ENCODE measurements around the gene SMAD2.

Gene SMAD2

DNA sequence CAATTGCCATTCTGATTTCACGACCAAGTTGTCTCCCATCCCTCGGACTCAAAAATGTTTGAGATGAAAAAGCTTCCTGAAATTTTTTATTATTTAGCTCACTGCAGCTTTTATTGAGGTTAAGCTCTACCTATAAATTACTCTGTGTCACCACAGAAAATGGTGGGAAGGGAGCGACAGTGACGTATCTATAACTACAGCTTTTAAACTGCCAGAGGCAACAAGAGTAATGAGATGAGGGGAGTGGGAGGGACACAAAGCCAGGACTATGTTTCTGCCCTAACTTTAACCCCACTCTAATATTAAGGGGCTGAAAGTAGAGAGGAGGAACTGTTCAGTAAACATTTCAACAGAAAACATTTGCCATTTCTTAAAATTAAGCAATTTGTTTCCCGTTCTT is 37.4 kb downstream of the SMAD2 start:
- Histone ChIP-seq H3K79me2 (peaks cover 9% of the 10 kb centered on the region), H3K4me2 (ENCODE audit: low read length) (no peak overlapping the region), H3K27ac (no peak overlapping the region), H2AFZ (no peak overlapping the region), H3K27me3 (ENCODE audit: control insufficient read depth, insufficient read depth, low read length) (no peaks in the 10 kb centered on the region), H3K36me3 (ENCODE audit: control insufficient read depth, insufficient read depth, low read length) (no peaks in the 10 kb centered on the region), H3K4me3 (ENCODE audit: low read depth, low read length) (no peak overlapping the region), H3K9ac (no peak overlapping the region), H3K4me1 (peaks cover 5% of the 10 kb centered on the region), H3K9me3 (ENCODE audit: control insufficient read depth, low read length) (no peaks in the 10 kb centered on the region)
- TF ChIP-seq, protein P1, sequence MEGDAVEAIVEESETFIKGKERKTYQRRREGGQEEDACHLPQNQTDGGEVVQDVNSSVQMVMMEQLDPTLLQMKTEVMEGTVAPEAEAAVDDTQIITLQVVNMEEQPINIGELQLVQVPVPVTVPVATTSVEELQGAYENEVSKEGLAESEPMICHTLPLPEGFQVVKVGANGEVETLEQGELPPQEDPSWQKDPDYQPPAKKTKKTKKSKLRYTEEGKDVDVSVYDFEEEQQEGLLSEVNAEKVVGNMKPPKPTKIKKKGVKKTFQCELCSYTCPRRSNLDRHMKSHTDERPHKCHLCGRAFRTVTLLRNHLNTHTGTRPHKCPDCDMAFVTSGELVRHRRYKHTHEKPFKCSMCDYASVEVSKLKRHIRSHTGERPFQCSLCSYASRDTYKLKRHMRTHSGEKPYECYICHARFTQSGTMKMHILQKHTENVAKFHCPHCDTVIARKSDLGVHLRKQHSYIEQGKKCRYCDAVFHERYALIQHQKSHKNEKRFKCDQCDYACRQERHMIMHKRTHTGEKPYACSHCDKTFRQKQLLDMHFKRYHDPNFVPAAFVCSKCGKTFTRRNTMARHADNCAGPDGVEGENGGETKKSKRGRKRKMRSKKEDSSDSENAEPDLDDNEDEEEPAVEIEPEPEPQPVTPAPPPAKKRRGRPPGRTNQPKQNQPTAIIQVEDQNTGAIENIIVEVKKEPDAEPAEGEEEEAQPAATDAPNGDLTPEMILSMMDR (IDR thresholded peaks at IDR 0.05): no peak

DNA sequence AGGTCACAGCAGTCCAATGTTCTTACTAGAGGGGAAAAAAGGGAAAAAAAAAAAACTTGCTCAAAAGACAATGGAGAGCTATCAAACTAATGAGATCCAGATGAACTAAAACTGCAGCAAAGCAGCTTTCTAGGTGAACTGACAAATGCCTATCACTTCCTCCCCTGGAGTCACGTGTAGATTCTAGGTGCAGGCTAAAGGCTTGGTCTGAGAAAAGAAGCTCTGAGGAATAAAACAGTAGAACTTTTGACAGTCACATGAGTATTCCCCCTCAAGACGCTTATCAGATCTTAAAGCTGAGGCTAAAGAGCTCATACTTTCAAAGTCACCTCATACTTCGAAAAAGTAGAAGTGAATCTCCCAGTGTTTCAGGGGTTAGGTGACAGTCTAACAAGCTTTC is 42.3 kb downstream of the SMAD2 start:
- H3K27me3 ChIP-seq (ENCODE audit: control insufficient read depth, insufficient read depth, low read length): no peaks in the 10 kb centered on the region
- no peaks in the 10 kb centered on the region for H3K4me1 ChIP-seq
- no peak overlapping the region for H2AFZ ChIP-seq
- H3K4me2 ChIP-seq (ENCODE audit: low read length): no peak overlapping the region
- no peak overlapping the region for H3K9ac ChIP-seq
- peaks cover 9% of the 10 kb centered on the region for H3K79me2 ChIP-seq
- no peak overlapping the region for H3K4me3 ChIP-seq (ENCODE audit: low read depth, low read length)
- H3K9me3 ChIP-seq (ENCODE audit: control insufficient read depth, low read length): no peaks in the 10 kb centered on the region
- H3K36me3 ChIP-seq (ENCODE audit: control insufficient read depth, insufficient read depth, low read length): no peaks in the 10 kb centered on the region
- TF ChIP-seq, protein P1 (IDR thresholded peaks at IDR 0.05): no peak
- H3K27ac ChIP-seq: no peak overlapping the region

DNA sequence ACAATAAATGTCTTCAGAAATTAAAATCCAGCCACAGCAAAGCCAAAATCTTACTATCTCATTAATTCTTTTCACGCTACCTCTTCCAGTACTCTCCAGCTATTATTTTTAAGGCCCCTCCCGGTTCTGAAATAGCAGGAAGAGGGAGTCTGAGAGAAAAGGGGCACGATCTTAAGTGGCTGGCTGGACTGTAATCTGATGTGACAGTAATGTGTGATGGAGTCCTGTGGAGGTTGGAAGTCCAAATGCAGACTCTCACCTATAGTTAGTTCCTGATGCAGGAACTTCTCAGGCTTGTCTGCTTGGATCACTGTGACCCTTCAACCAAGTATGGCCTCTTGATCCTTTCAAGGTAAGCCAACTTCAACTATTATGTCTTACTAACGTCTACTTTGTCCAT is 43.2 kb downstream of the SMAD2 start:
- no peak overlapping the region for H3K4me2 ChIP-seq (ENCODE audit: low read length)
- peaks cover 9% of the 10 kb centered on the region for H3K79me2 ChIP-seq
- H3K4me1 ChIP-seq: no peaks in the 10 kb centered on the region
- no peak overlapping the region for H2AFZ ChIP-seq
- TF ChIP-seq, protein P1 (IDR thresholded peaks at IDR 0.05): no peak
- no peak overlapping the region for H3K27ac ChIP-seq
- H3K9me3 ChIP-seq (ENCODE audit: control insufficient read depth, low read length): no peaks in the 10 kb centered on the region
- no peaks in the 10 kb centered on the region for H3K27me3 ChIP-seq (ENCODE audit: control insufficient read depth, insufficient read depth, low read length)
- no peak overlapping the region for H3K9ac ChIP-seq
- H3K4me3 ChIP-seq (ENCODE audit: low read depth, low read length): no peak overlapping the region
- H3K36me3 ChIP-seq (ENCODE audit: control insufficient read depth, insufficient read depth, low read length): no peaks in the 10 kb centered on the region

DNA sequence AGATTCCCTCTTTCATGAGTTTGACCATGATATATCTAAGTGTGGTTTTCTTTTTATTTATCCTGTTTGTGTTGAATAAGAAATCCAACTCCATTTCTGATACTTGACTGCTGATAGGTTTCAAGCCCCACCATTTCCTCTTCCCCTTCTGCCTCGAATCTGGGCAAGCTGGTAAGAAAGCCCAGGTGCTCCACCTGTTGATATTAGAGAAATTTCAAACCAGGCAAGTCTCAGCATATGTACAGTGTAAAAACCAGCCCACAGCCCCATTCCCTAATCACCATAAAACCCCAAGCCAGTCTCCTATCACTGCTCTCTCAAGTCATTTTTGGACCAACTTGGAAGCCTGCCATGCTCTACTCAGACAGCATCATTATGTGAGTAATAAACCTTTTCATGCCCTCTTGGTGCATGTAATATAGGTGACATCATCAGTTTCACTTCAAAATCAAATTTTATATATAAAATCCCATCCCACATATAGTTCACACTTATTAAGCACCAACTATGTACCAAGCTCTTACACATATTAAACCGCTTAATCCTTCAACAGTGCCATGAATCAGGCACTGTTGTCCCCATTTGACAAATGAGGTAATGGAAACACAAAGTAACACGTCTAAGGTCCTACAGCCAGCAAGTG is 46.6 kb downstream of the SMAD2 start:
- Histone ChIP-seq H3K4me1 (no peaks in the 10 kb centered on the region), H3K4me2 (ENCODE audit: low read length) (no peak overlapping the region), H3K36me3 (ENCODE audit: control insufficient read depth, insufficient read depth, low read length) (no peaks in the 10 kb centered on the region), H3K9me3 (ENCODE audit: control insufficient read depth, low read length) (no peaks in the 10 kb centered on the region), H3K27ac (no peak overlapping the region), H3K27me3 (ENCODE audit: control insufficient read depth, insufficient read depth, low read length) (no peaks in the 10 kb centered on the region), H3K4me3 (ENCODE audit: low read depth, low read length) (no peak overlapping the region), H2AFZ (no peak overlapping the region), H3K79me2 (peaks cover 9% of the 10 kb centered on the region), H3K9ac (no peak overlapping the region)
- TF ChIP-seq, protein P1 (IDR thresholded peaks at IDR 0.05): no peak

DNA sequence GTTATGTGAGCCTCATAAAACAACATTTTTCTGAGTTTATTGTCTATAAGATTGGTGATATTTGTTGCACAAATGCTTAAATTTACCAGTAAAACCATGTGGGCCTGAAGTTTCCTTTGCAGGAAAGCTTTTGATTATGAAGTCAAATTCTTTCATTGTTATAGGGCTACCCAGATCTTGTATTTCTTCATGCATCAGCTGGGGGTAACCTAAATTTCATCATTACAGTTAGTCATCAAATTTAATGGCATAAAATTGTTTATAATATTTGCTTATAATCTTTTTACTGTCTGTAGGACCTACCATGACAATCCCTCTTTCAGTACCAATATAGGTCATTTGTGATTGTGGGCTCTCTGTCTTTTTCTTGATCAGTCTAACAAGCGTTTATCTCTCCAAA is 47.8 kb downstream of the SMAD2 start:
- no peaks in the 10 kb centered on the region for H3K36me3 ChIP-seq (ENCODE audit: control insufficient read depth, insufficient read depth, low read length)
- no peak overlapping the region for H3K9ac ChIP-seq
- no peak overlapping the region for H3K27ac ChIP-seq
- H2AFZ ChIP-seq: no peak overlapping the region
- no peaks in the 10 kb centered on the region for H3K4me1 ChIP-seq
- no peaks in the 10 kb centered on the region for H3K27me3 ChIP-seq (ENCODE audit: control insufficient read depth, insufficient read depth, low read length)
- H3K4me2 ChIP-seq (ENCODE audit: low read length): no peak overlapping the region
- H3K79me2 ChIP-seq: peaks cover 6% of the 10 kb centered on the region
- TF ChIP-seq, protein P1 (IDR thresholded peaks at IDR 0.05): no peak
- H3K4me3 ChIP-seq (ENCODE audit: low read depth, low read length): no peak overlapping the region
- no peaks in the 10 kb centered on the region for H3K9me3 ChIP-seq (ENCODE audit: control insufficient read depth, low read length)
